Erythroblast (primary cell): ENCODE results near the gene PADI2.

Experiments
- GATA1 ChIP-seq: IDR thresholded peaks from 2 replicates; pipeline ENCODE4 v1.6.1; 2011; ENCODE audit warnings: low read depth, mild to moderate bottlenecking, control low read depth, low read length, moderate library complexity
- POLR2A ChIP-seq: IDR thresholded peaks from 2 replicates; pipeline ENCODE4 v1.6.1; 2011; ENCODE audit warnings: mild to moderate bottlenecking, low read length

GRCh38 chr1:17135530-17135929, 16.3 kb upstream of the PADI2 start:
- TF ChIP-seq POLR2A (no peak), GATA1 (no peak)
